Stimulated activated CD4-positive, alpha-beta T cell treated with anti-CD3 and anti-CD28 coated beads, Interleukin-1b, Interleukin-23, amount 100 ng/mL, for 1 hour (primary cell): ENCODE data around the gene SSMEM1.
"Not testable (repeated sequence)": the region's sequence is repeated elsewhere in the genome, so short reads cannot be mapped to it uniquely, and the experiment has no call there.

Source experiments
- DNase-seq, 2 donors: peaks; one replicate each; pipeline ENCODE4 v3.0.0-alpha.2; 2020; ENCODE audit warnings: low read depth in 2 of 2

The SSMEM1 gene

DNA sequence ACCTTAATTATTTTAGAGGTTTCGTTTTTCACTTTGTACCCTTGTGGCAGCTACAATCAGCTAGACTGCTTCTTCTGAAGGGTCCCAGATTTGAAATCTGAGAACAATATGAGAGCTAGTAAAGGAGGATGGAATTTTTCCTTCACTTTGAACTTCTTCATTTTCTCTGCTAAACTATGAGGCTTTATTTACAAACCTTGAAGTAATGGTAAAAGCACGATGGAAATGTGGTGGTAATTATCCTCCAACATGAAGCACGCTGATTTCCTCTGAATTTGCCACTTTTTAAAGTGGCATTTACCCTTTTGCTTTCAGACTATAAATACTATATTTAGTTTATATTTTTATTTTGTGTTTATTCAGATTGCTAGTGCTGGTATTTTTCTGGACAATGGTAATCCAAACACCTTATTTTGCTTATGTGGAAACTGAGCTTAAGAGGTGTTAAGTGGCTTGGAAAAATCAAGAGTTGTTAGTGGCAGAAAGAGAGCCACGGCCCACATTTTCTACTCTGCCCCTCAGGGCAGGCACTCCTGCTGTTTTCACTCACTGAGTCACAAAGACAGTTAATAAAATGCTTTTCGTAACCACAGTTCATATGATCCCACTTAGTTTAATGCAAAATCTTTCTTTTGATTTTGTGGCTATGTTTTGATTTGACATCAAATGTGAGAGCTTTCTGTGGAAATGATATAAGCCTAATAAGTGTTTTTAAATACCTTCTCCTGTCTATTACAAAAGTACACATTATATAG is 2.7 kb downstream of the SSMEM1 start:
- no peak for DNase-seq

DNA sequence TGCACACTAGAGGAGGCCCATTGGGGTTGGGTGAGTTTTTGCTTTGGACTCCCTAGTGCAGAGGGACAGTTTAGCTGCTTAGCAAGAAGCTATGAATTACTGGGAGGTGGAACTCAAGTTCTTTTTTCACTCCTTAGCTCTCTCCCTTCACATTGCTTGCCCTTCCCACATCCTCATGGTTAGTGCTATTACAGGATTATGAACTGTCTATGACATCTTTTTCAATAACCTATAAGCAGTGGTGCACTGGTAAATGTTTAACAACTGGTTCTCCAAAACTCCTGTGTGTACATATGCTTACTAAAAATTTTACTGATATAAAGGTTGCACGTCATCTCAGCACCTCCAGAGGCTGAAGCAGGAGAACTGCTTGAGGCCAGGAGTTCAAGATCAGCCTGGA is 6.2 kb downstream of the SSMEM1 start:
- DNase-seq = no peak

DNA sequence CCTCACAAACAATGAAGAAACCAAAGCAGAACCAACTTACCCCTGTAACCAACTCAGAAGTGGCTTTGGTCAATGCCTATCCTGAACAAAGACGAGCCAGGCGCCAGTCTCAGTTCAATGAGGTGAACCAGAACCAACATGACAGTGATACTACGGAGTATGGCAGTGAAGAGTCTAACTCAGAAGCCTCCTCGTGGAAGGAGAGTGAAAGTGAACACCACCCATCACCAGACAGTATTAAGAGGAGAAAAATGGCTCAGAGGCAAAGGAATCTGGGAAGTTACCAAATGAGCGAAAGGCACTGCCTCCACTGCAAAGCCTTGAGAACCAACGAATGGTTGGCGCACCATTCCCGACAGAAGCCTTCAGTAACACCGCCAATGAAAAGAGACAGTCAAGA is 8.4 kb downstream of the SSMEM1 start:
- no peak for DNase-seq

DNA sequence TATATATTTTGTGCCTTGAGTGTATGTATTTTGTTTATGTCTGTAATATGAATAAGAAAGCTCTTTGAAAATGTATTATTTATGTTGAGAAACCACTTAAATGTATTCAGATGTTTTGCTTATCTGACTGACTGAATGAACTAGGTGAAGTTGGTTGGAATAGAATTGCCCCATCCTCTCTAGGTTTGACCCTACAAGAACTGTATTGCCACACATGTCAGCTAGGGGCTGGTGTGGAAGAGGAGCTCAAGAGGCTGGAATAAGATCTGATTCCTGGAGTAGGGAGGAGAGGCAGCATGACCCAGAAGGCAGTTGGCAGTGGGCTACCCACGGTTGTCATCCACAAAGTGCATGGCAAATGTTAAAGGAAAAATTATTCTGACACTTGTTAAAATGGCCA is 9.1 kb downstream of the SSMEM1 start:
- DNase-seq = no peak

- DNase-seq = no peak
Observed at GRCh38 chr7:130218806-130219620, 11.4 kb downstream of the SSMEM1 start.

DNA sequence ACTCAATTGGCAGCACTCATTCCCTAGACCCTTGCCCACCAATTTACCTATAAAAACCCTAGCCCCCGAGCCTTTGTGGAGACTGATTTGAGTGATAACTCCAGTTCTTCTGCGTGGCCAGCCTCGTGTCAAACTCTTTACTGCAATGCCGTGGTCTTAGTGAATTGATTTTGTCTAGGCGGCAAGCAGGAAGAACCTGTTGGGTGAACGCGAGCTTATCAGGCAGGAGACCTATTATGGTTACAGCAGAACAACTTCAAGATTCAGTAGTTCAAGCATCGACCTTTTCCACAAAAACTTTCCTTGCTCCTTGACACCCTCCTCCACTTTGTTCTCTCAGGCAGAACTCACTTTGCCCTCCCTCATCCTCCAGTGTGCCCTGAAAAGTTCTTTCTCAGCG is 12.2 kb downstream of the SSMEM1 start:
- no peak for DNase-seq

- DNase-seq = no peak
Observed at GRCh38 chr7:130221746-130222145, 14.1 kb downstream of the SSMEM1 start.

DNA sequence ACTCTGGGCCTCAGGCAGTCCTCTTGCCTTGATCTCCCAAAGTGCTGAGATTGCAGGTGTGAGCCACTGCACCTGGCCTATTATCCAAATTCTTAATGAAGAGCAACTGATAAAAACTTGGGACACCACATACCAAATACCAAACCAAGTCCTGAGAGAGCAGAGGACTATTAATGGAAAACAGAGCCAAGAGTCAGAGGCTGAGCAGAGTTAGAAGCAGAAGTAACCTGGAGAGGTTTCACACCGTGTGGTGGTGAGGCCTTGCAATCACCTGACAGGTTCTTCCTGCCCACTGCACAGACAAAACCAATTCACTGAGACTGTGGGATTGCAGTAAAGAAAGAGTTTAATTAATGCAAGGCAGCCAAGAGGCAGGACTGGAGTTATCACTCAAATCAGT is 16.0 kb downstream of the SSMEM1 start:
- DNase-seq = no peak

GRCh38 chr7:130224210-130224609 is 16.6 kb downstream of the SSMEM1 start:
- DNase-seq = no peak

DNA sequence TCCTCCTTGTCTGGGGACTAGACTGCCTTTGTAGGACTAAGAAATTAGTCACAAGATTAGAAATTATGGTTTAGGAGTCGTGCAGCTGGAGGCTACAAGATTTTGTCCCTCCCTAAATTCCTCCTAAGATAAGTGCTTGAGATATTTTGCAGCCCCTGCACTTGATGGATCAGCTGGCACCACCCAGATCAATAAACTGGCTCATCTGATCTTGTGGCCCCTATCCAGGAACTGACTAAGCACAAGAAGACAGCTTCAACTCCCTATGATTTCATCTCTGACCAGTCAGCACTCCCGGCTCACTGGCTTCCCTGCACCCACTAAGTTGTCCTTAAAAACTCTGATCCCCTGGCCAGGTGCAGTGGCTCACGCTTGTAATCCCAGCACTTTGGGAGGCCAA is 17.3 kb downstream of the SSMEM1 start:
- not testable (repeated sequence) for DNase-seq

- no peak for DNase-seq
Observed at GRCh38 chr7:130226333-130226732, 18.7 kb downstream of the SSMEM1 start.

DNA sequence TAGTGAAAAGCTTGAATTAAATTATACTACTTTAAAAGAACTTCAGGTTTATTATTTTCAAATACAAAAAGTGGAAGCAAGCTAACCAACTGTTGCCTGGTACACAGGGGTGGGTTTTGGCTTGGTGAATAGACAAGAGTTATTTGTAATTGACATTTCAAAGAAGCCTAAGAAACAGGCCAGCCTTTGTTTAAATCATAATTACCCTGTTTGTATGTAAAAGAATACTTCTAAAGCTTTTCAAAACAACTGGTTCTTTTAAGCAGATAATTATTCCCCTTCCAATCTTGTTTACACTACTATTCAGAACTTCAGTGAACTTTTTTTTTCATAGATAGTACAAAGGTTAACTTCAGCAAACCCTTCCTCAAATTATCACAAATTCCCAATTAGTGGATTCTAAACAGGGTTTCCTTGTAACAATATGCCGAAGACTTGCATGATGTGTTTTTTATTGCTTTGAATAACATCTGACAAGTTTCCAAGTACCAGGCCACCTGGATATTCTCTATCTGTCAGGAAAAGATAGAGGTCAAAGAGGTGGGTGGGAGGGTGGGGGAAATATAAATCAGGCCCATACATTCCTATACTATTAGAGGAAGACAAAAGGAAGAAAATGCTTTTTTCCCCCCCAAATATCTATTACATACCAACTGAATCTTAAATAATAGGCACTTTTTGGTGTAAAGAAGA is 20.4 kb downstream of the SSMEM1 start:
- DNase-seq = no peak

DNA sequence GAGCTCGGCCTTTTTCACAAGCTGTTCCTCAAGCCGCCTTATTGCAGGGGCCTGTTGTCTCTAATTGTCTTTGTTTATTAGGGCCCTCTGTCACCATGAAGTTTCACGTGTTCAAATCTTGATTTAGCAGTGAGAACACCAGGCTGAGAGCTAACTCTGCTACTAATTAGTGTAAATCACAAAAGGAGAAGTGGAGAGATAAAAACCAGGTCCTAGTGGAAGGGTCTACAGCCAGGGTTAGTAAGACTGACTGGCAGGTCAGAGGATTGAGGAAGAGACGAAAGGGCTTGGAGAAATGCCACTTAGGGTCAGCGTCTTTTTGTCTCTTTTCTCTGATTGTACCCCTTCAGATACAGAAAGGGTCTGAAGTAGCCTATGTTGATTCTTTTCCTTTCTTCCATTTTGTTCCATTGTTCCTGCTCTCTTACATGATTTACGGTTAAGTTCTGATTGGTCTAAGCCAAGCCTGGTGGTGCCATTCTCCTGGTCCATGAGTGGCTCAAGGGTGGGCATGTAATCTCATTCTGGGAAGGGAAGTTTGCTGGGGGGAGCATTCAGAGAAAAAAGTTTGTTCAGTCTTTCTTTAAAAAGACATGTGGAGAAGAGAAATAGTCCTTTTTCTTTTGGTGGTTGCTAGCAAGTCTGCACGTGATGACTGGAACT is 21.3 kb downstream of the SSMEM1 start:
- DNase-seq = no peak

GRCh38 chr7:130229981-130230380 is 22.3 kb downstream of the SSMEM1 start:
- DNase-seq = not testable (repeated sequence)

- no peak for DNase-seq
Observed at GRCh38 chr7:130231792-130232191, 24.1 kb downstream of the SSMEM1 start.

DNA sequence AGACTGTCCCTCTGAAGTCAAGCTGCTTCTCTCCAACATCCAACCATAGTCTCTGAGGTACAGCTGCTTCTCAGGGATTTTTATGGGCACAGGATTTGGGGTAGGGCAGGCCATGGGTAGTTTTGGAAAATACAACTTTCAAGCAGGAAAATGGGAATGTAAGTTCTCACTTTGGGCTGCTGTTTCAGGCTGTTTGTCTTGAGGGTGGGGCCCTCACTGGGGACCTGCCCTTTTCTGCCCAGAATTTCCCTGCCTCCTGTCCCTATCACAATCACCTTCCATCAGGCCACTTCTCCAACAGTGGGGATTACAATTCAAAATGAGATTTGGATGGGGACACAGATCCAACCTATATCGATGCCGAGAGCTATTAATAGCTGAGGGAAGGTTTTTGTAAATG is 24.5 kb downstream of the SSMEM1 start:
- no peak for DNase-seq

DNA sequence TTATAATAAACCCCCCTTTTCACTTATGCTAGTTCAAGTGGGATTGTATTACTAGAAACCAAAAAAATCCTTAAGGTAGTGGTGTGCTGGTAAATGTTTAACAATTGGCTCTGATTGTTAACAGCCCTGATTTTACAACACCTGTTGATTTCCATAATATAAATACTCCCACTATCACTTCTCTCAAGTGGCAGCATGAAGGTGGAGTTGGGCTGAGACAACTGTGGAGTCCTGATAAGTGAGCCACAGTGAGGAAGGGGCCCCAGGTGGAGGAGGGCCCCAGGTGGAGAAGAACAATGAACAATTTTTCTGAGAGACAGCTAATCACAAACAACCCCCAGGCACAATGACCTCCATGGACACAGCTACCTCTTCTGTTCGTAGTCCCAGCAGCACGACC is 26.4 kb downstream of the SSMEM1 start:
- DNase-seq = no peak

- not testable (repeated sequence) for DNase-seq
Observed at GRCh38 chr7:130236361-130236760, 28.7 kb downstream of the SSMEM1 start.

GRCh38 chr7:130240240-130240639 is 32.6 kb downstream of the SSMEM1 start:
- DNase-seq = no peak

- DNase-seq = peak in 1 of 2 donors; percentile 32
Observed at GRCh38 chr7:130242198-130243014, 34.7 kb downstream of the SSMEM1 start.

DNA sequence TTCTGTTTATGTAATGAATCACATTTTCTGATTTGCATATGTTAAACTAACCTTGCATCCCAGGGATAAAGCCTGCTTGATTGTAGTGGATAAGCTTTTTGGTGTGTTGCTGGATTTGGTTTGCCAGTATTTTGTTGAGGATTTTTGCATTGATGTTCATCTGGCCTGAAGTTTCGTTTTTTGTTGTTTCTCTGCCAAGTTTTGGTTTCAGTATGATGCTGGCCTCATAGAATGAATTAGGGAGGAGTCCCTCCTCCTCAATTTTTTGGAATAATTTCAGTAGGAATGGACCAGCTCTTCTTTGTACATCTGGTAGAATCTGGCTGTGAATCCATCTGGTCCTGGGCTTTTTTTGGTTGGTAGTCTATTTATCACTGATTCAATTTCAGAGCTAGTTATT is 35.8 kb downstream of the SSMEM1 start:
- not testable (repeated sequence) for DNase-seq
